Measurements from ENCODE around the gene TMEM158. TPM values are rescaled to one million over a fixed set of nuclear protein-coding genes. Genes with fewer than 3 reads are reported as not detected.

TMEM158 gene
- total RNA-seq, 1 donor from 2014 or later = 6.5 TPM

DNA sequence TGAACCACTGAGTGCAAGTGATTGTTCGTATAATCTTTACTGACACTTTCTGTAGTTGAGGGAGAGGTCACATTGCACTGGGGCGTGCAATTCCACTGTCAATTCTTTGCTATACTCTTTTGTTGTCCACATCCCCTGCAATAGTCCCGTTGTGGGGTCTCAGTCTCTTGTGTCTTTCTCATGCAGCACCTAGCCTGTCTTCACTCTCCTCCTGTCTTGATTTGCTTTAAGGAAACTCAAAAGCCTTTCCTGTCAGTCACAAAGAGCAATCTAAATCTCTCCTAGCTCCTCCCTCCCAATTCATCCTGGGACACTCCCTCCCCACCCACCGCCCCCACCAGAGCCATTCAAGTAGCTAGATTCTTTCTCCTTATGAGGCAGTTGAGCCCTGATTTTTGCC lies 13.2 kb upstream of the TMEM158 start:
- ATAC-seq (no peak), DNase-seq (ENCODE audit: low spot score) (no peak)
- intact Hi-C loops (cut with DNase I) = no loop called here

DNA sequence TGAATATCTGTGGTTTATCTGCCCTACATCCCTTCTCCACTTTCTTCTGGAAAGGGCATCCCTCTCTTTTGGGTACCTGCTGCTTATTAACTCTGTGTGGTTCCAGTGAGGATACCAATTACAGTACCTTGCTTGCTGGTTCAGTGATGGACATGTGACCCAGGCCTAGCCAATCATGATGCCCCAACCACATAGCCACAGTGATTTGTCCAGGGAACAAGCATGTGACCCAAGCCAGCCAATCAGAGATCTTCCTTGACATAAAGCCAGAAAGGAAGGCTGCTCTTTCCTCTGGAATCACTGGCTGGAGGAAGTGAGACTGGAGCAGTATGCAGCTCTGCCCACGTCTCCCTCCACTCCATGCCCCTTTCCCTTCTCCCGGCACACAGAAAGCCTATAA lies 10.9 kb upstream of the TMEM158 start:
- DNase-seq (ENCODE audit: low spot score) (no peak), ATAC-seq (no peak)
- intact Hi-C loops (cut with DNase I) = no loop called here

DNA sequence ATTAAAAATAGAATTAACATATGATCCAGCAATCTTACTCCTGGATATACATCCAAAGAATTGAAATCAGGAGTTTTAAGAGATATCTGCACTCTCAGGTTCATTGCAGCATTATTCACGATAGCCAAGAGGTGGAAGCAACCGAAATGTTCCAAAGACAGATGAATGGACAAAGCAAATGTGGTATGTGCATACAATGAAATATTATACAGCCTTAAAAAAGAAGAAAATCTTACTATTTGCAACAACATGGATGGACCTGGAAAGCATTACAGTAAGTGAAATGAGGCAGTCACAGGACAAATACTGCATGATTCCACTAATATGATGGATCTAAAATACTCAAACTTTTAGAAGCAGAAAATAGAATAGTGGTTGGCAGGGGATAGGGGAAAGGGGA lies 9.3 kb upstream of the TMEM158 start:
- DNase-seq (ENCODE audit: low spot score) = no peak
- intact Hi-C loops (cut with DNase I) = no loop called here

DNA sequence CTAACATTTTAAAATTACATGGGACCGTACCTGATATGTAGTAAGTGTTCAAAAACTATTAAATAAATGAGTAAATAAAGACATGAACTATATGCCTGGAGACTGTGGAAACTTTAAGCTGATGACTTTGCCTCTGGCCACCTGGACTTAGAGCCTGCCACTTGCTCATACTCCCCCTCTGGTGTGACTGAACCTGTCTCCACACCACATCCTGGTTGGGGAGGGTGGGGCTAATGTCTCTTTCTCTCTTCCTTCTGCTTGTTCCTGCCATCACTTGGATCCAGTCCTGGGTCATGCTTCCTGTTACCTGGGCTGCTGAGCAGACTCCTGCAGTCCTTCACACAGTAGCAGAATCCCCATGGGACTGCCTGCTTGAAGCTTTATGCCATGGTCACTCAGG lies 8.2 kb upstream of the TMEM158 start:
- ATAC-seq (no peak), DNase-seq (ENCODE audit: low spot score) (no peak)
- intact Hi-C loops (cut with DNase I) = no loop called here

More for the DNA sequence above, 9.3 kb upstream of the TMEM158 start:
- ATAC-seq = no peak

DNA sequence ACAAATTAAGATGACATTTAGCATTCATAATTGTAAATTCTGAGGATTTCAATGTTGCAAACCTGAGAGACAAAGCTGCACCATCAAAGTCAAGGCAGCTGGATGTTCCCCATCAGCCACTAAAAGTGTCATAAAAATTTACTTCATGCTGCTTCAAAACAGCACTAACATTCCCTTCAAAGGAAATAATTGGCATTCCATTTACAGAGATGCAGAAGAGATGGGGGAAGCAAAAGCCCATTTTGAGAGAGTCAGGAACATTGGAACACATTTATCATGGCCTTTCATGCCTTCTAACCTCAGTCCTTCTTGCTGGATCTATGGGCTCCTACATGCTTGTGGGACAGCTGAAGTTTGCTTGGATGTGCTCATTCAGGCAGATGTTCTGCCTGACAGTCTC lies 6.4 kb upstream of the TMEM158 start:
- intact Hi-C loops (cut with DNase I) = no loop called here
- ATAC-seq (no peak), DNase-seq (ENCODE audit: low spot score) (peak; percentile 2)

DNA sequence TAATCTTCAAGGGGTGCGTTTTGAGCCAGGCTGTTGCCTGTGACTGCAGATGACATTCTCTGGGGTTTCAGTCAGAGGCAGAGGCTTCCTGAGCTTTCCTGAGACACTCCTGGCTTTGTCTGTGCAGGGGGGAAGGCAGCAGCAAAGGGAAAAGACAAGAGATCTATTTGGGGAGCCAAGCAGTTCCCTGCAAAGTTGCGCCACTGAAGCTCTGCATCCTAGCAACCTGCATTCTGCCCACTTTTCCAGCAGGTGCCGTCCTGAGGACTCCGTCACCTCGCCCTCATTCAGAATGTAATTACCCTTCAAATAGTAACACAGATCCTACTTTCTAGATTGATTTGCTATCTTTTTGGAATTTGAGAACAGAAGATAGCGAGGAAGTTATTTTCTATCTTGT lies 1.9 kb upstream of the TMEM158 start:
- intact Hi-C loops (cut with DNase I) = loop anchor here (10.0 kb wide), 1 partner anchor 267 kb away; no protein-coding TSS in a partner anchor
- DNase-seq (ENCODE audit: low spot score) = no peak
- ATAC-seq = no peak

DNA sequence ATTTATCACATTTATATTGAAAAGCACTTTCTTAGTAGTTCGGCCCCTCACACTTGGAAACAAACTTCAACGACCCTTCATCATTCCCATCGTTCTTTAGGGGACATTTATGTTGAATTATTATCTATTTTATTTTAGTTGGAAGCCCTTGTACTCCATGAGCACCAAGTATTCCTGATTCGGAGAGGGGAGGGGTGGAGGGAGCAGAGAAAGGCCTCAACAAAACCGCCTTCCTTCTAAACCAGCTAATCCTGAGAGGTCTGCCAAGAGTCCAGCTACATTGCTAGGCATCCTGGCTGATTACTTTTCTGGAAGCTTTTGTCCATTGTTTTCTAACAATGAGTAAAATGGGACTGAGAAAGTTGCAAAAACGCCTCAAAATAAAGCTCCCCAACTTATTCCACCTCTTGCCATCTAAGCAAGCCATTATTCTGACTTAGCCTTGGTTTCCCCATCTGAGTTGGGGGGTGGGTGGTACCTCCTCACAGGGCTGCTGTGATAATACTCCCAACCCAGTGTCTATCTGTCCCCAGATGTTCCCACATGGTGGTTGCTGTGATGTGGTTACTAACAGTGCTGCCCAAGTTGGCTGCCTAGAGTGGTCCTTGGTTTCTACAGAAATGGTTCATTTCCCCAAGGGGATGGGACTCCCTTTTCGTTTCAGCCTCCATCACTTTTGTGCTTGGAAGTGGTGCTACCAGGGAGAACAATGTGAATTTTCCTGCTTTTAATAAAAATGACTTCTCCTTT lies 1.2 kb upstream of the TMEM158 start:
- DNase-seq (ENCODE audit: low spot score) = no peak
- intact Hi-C loops (cut with DNase I) = loop anchor here (10.0 kb wide), 1 partner anchor 268 kb away; no protein-coding TSS in a partner anchor
- no peak for ATAC-seq

DNA sequence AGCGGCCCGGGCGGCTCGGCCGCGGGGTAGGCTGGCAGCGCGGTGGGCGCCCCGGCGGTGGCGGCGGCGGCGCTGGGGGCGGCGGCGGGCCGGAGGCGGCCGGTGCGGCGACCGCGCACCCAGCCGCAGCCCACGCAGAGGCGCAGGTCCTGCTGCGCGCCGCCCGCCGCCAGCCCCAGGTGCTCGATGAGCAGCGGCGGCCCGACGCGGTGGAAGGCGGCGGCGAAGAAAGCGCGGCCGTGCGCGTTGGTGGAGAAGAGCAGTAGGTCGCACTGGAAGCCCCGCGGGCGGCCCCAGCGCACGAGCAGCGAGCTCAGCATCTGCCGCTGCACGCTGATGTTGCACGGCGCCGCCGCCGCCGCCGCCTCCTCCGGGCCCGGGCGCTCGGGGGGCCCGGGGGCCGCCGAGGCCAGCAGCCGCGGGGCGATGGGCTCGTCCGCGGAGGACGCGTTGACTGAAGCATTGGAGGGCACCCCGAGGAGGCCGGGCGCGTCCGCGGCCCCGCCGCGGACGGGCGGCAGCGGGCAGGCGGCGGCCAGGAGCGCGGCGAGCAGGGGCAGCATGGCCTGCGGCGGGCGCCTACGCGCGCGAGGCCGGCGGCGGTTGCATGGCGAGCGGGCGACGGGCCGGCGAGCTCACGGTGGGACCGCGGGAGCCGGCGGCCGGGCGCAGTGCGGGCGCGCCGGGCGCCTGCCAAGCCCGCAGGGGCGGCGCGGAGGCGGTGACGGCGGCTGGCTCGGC lies 452 bp downstream of the TMEM158 start:
- DNase-seq (ENCODE audit: low spot score) = no peak

DNA sequence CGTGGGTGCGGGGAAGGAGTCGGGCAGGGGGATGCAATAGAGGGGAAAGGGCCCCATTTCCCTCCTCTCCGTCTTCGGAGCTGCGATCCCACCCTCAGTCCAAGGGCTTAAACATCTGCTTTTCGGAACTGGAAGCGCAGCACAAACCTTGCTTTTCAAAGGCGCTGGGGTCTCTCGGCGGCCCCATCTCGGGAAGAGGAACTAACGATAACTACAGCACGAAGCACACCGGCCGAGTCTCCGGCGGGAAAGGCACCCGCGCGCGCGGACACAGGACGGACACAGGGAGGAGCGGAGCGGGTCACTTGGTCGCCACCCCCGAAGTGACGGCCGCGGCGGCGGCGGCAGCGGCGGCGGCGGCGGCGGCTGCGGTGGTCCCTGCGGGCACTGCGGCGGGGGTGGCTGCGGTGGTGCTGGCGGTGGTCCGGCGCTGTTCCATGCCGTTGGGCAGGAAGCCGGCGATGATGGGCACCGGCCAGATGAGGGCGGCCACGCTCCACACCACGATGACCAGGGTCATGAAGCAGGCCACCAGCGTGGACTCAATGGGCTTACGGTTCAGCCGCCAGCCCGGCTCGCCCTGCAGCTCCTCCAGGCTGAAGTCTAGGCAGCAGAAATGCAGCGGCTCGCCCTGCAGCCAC lies 1.1 kb downstream of the TMEM158 start:
- ATAC-seq = peak; percentile 89
- intact Hi-C loops (cut with DNase I) = loop anchor here (10.0 kb wide), 1 partner anchor 270 kb away; no protein-coding TSS in a partner anchor
- DNase-seq (ENCODE audit: low spot score) = peak; percentile 85

More for the DNA sequence above, 452 bp downstream of the TMEM158 start:
- no peak for ATAC-seq
- intact Hi-C loops (cut with DNase I) = loop anchor here (10.0 kb wide), 1 partner anchor 269 kb away; no protein-coding TSS in a partner anchor

DNA sequence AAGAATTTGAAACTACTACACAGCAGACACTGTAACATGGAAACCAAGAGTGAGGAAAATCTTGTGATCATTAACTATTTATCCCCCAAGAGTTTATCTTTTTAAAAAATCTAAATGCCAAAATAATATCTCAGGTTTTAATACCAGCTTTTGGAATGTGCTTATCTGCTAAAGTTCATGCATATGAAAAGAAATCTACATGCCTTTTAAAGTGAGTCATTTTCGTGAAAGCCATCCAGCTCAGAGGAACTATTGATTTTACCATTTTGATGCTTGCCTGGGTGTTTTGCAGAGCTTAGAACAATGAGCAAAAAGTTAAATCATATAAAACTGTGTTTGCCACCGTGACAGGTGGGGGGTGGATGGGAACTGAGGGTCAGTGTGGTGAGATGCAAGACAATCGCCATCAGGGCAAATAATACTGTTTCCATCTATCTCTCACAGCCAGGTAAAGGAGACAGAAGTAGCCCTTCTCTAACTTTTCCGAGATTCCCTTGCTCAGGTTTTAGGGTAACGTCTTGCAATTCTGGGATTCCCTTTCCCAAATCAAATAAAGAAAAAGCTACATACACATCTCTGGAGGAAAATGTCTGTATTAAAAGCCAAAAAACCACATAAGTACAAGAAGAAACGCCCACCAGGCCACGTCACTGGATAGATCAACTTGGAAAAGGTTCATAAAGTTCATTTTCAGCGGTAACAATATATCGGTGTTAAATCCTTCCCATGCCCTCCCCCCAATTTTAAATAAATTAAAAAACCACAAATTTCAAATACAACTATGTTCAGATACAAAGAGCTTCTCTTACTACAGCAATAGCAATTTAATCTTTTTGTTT lies 2.0 kb downstream of the TMEM158 start:
- DNase-seq (ENCODE audit: low spot score) = no peak
- ATAC-seq = no peak
- intact Hi-C loops (cut with DNase I) = loop anchor here (10.0 kb wide), 1 partner anchor 271 kb away; no protein-coding TSS in a partner anchor

DNA sequence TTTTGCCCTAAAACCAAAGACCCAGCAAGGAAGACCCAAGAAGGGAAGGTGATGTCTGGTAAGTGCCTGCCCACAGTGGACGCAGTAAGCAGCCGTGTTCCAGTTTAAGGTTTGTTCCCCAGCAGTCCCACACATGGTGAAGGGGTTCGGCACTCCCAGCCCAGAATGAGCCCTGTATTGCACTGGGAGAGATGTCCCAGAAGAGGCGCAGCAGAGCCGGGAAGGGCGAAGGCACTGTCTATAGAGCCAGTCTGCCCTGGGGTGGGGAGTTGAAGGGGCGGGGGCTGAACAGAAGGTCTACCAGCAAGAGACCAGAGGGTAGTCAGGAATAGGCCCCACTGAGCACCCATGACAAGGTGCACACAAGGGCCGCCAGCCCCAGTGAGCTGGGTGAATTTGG lies 6.4 kb downstream of the TMEM158 start:
- intact Hi-C loops (cut with DNase I) = loop anchor here (10.0 kb wide), 2 partner anchors 175 to 275 kb away; no protein-coding TSS in a partner anchor
- DNase-seq (ENCODE audit: low spot score) (no peak), ATAC-seq (no peak)

DNA sequence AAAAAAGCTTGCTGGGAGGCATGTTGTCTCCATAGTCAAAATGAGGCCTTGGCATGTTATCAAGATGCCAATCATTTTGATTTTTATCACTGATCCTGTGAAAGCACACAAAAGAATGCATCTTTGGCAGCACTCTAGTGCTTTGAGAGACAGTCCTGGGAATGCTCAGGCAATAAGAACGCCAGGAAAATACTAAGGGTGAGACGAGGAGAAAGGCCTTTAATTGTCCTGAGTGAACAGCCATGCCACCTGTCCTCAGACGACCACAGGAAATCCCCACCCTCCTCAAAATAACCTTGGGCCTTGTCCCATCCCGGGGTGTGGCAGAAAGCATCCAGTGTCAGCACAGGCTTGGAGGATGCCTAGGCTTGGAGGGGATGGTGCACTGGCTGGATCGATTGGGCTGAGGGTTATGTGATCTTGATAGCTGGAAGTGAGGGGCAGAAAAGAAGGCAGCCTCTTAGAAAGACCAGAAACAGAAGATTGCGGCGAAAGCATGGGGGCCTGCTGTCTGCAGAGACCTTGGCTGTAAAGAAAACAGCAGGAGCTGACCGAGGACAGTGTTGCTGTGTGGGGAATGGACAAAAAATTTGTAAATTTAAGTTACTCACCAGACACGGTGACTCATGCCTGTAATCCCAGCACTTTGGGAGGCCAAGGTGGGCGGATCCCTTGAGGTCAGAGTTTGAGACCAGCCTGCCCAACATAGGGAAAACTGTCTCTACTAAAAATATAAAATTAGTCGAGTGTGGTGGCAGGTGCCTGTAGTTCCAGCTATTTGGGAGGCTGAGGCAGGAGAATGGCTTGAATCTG lies 7.3 kb downstream of the TMEM158 start:
- ATAC-seq = no peak
- no peak for DNase-seq (ENCODE audit: low spot score)
- intact Hi-C loops (cut with DNase I) = loop anchor here (10.0 kb wide), 1 partner anchor 174 kb away; no protein-coding TSS in a partner anchor

DNA sequence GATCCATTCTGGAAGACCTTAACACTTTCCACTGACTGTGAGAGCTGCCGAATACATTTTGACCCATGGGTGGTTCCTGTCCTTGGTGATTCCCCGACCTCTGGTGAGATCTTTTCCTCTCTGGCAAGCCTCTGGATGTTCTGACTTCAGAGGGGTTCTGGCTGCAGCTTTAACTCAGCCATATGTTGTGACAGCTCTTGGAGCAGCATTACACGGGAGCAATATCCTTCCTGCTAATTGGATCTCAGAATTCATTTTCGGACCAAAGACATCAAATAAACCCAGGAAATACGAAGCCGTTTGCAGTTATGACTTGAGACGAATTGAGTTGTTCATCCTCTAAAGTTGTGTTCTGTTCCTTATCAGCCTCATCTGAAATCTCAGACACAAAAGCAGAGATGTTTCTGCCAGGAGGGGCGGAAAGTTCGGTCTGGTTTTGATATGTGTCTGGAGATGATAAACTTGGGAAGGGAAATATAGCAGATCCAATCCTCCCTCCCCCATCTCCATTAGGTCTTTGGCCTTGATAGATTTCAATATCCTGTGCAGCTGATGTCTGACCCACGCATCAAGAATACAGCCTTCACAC lies 10.0 kb downstream of the TMEM158 start:
- intact Hi-C loops (cut with DNase I) = loop anchor here (10.0 kb wide), 1 partner anchor 171 kb away; no protein-coding TSS in a partner anchor
- no peak for ATAC-seq
- DNase-seq (ENCODE audit: low spot score) = no peak

DNA sequence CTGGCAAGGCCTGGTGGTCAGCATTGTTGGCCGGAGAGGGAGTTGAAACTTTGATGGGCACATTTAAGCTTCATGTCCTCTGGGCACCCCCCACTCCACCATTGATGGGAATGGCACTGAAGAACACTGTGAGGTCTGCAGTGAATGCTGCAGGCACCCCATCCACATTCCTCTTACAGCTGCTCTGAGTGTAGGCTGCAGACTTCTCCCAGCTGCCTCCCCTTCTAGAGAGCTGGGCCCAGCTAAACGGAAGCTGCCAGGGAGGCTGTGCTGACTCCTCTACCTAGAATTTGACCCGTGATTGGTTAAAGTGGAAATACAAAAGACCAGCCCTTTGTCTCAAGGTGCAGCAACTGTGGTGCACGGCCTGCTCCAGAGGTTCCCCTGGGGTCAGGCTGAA lies 10.6 kb downstream of the TMEM158 start:
- no peak for DNase-seq (ENCODE audit: low spot score)
- intact Hi-C loops (cut with DNase I) = loop anchor here (10.0 kb wide), 1 partner anchor 171 kb away; no protein-coding TSS in a partner anchor
- ATAC-seq = no peak

DNA sequence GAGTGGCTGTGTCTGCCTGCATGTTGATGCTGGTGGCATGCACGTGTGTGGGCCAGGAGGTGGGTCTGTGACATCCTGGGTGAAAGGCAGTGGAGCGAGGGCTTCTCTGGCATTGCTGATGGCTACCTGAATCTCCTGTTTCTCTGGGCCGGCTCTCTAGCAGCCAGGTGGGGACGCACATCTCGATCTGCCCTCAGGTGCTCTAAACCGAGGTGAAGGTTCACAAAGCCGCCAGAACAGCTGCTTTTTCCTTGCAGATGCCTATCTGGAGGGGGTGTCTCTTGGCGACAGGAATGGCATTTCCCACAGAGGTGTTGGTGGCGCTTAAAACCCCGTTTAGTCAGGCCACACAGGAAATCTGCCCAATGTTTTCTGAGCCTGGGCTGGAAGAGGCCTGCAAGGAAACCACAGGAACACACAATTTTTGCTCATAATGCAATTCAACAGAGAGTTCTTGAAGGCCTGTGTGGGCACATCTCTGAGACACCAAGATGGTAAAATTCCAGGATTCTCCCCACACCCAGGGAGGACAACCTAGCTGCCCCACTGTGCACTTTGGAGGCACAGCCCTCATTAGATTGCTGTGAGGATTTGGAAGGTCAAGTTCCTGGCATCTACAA lies 11.9 kb downstream of the TMEM158 start:
- no peak for DNase-seq (ENCODE audit: low spot score)
- ATAC-seq = no peak
- intact Hi-C loops (cut with DNase I) = loop anchor here (10.0 kb wide), 1 partner anchor 169 kb away; no protein-coding TSS in a partner anchor

DNA sequence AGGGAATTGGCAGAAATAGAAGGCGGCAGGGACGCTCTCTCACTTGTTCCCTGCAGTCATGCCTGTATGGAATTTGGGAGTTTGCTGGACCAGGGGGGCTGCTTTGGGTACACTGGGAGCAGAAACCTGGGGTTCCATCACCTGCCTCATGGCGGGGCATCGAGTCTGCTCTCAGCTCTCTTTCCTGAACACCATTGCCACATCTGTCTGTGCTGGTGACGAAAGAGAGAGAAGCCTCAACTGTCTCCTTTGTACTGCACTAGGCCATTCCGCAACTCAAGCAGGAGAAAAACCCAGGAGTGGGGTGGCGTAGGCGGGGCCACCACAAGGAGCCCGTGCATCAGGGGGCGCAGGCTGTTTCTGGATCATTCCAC lies 14.0 kb downstream of the TMEM158 start:
- intact Hi-C loops (cut with DNase I) = loop anchor here (10.0 kb wide), 1 partner anchor 167 kb away; no protein-coding TSS in a partner anchor
- ATAC-seq = no peak

More for the DNA sequence above, 14.0 kb downstream of the TMEM158 start:
- no peak for DNase-seq (ENCODE audit: low spot score)
